ENCODE data around the gene MED13. TPM values are rescaled to one million over a fixed set of nuclear protein-coding genes. Genes with fewer than 3 reads are reported as not detected.
A peak's percentile ranks its signal among the peaks of the same experiment; 100 is the strongest.

Gene MED13
- polyA plus RNA-seq, 3 donors = 2.1 to 32.0 (median 5.0) TPM

DNA sequence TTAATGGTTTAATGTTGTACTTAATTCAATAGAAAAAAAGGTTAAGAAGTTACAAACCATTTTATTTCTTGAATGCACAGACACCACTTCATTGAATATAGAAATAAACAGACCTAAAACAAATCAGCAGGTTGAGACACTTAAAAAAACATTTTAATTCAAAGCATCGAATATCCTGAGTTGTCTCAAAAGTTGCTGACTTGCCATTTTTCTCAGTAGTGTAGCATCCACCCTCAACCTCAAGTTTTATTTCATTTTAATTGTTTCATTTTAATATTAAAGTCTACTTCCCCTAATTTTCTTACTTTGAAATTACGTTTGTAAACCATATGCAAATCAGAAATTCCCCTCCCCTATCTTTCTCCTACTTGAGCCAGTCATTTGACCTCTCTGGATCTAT is 5.8 kb upstream of the MED13 start:
- Mint-ChIP-seq H3K9me3 (no peaks in the 10 kb centered on the region), H3K27ac (no peak overlapping the region), H3K4me1 (peaks cover 3% of the 10 kb centered on the region), H3K36me3 (no peaks in the 10 kb centered on the region), H3K4me3 (no peak overlapping the region), H3K27me3 (ENCODE audit: low read depth in 3 of 3) (peaks cover 0 to 4% (median 2%) of the 10 kb centered on the region in 3 donors)
- Histone ChIP-seq H3K27me3 (ENCODE audit: control insufficient read depth in 2 of 2, insufficient read depth in 2 of 2, low read length in 2 of 2) (no peaks in the 10 kb centered on the region), H2AFZ (ENCODE audit: insufficient read depth, low read depth, low read length, poor library complexity, severe bottlenecking) (no peak overlapping the region), H4K20me1 (ENCODE audit: insufficient read depth, low read length) (no peaks in the 10 kb centered on the region), H3K27ac (ENCODE audit: low read depth in 1 of 2, low read length in 2 of 2) (no peak overlapping the region), H3K9ac (ENCODE audit: insufficient read depth, low read length, poor library complexity, severe bottlenecking) (no peak overlapping the region), H3K4me3 (replicated peaks in 1 of 3; ENCODE audit: low read depth in 2 of 3, low read length in 3 of 3) (no peak overlapping the region), H3K79me2 (ENCODE audit: insufficient read depth, low read length) (no peaks in the 10 kb centered on the region), H3K9me3 (replicated peaks in 1 of 2; ENCODE audit: control insufficient read depth in 1 of 2, insufficient read depth in 1 of 2, low read length in 2 of 2) (no peaks in the 10 kb centered on the region), H3K36me3 (replicated peaks in 1 of 2; ENCODE audit: control insufficient read depth in 1 of 2, insufficient read depth in 2 of 2, low read length in 2 of 2) (no peaks in the 10 kb centered on the region), H3K4me2 (replicated peaks; ENCODE audit: extremely low read depth, low read length, poor library complexity, severe bottlenecking) (no peak overlapping the region), H3K4me1 (ENCODE audit: control insufficient read depth in 1 of 2, insufficient read depth in 2 of 2, low read length in 2 of 2) (peaks cover 0 to 5% of the 10 kb centered on the region in 2 donors)
- 100% methylated on average over 1 of the region's 2 CpGs for WGBS (ENCODE audit: insufficient coverage)
- intact Hi-C loops (cut with micrococcal nuclease) = no loop called here
- TF ChIP-seq, protein P1, sequence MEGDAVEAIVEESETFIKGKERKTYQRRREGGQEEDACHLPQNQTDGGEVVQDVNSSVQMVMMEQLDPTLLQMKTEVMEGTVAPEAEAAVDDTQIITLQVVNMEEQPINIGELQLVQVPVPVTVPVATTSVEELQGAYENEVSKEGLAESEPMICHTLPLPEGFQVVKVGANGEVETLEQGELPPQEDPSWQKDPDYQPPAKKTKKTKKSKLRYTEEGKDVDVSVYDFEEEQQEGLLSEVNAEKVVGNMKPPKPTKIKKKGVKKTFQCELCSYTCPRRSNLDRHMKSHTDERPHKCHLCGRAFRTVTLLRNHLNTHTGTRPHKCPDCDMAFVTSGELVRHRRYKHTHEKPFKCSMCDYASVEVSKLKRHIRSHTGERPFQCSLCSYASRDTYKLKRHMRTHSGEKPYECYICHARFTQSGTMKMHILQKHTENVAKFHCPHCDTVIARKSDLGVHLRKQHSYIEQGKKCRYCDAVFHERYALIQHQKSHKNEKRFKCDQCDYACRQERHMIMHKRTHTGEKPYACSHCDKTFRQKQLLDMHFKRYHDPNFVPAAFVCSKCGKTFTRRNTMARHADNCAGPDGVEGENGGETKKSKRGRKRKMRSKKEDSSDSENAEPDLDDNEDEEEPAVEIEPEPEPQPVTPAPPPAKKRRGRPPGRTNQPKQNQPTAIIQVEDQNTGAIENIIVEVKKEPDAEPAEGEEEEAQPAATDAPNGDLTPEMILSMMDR (IDR thresholded peaks at IDR 0.05) = no peak
- no peak for DNase-seq

DNA sequence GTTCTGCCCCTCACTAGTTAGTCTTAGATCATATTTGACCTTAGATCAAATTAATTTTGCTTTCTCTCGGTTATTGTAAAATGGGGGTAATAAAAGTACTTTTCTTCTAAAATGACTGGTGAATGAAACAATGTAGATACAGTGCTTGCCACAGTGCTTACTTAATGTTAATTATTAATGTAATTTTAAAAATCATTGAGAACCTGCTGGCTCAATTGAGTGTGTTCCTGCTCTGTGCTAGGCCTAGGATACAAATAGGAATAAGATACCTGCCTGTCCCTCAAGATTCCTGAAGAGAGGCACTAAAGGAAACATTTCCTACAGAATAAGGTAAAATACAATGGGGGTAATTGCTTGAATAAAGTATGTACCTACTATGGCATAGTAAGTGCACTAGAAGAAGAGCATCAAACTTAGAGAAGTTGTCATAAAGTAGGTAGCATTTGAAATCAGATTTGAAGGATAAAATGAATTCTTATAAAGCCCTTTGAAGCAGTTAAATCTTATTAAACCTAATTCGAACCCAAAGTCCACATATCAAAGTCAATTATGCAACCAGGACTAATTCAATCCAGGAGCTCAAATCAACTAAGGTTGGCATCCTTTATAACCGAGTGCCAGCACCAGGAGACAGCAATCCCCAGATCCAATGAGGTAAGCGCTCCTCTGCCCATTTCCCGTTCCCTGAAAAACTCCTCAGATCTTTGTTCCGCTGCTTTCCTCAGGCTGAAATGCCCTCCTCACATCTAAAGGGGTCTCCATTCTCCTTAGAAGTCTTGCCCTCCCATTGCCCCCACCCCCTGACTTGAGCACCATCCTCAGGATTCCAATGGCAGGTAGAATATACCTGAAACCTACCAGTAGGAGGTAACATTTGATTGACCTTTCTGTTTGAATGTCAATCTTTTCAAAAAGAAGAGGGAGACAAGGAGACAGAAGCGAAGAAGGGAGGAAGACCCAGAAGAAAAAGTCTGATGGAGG is 2.4 kb upstream of the MED13 start:
- Histone ChIP-seq H3K4me1 (ENCODE audit: control insufficient read depth in 1 of 2, insufficient read depth in 2 of 2, low read length in 2 of 2) (peaks cover 18 to 27% of the 10 kb centered on the region in 2 donors), H3K79me2 (ENCODE audit: insufficient read depth, low read length) (peaks cover 31% of the 10 kb centered on the region), H3K4me3 (replicated peaks in 1 of 3; ENCODE audit: low read depth in 2 of 3, low read length in 3 of 3) (no peak overlapping the region), H3K36me3 (replicated peaks in 1 of 2; ENCODE audit: control insufficient read depth in 1 of 2, insufficient read depth in 2 of 2, low read length in 2 of 2) (no peaks in the 10 kb centered on the region), H3K4me2 (replicated peaks; ENCODE audit: extremely low read depth, low read length, poor library complexity, severe bottlenecking) (no peak overlapping the region), H3K9me3 (replicated peaks in 1 of 2; ENCODE audit: control insufficient read depth in 1 of 2, insufficient read depth in 1 of 2, low read length in 2 of 2) (no peaks in the 10 kb centered on the region), H3K27ac (ENCODE audit: low read depth in 1 of 2, low read length in 2 of 2) (no peak overlapping the region), H2AFZ (ENCODE audit: insufficient read depth, low read depth, low read length, poor library complexity, severe bottlenecking) (no peak overlapping the region), H4K20me1 (ENCODE audit: insufficient read depth, low read length) (peaks cover 24% of the 10 kb centered on the region), H3K27me3 (ENCODE audit: control insufficient read depth in 2 of 2, insufficient read depth in 2 of 2, low read length in 2 of 2) (no peaks in the 10 kb centered on the region), H3K9ac (ENCODE audit: insufficient read depth, low read length, poor library complexity, severe bottlenecking) (no peak overlapping the region)
- H3K9me3 Mint-ChIP-seq = no peaks in the 10 kb centered on the region
- intact Hi-C loops (cut with micrococcal nuclease) = no loop called here
- WGBS (ENCODE audit: insufficient coverage) = 97% methylated on average over 6 of the region's 7 CpGs
- peaks cover 6 to 7% of the 10 kb centered on the region in 2 donors for H3K36me3 Mint-ChIP-seq
- DNase-seq = no peak
- peaks cover 24% of the 10 kb centered on the region for H3K4me1 Mint-ChIP-seq
- H3K27me3 Mint-ChIP-seq (ENCODE audit: low read depth in 3 of 3) = peaks cover 0 to 2% (median 2%) of the 10 kb centered on the region in 3 donors
- H3K27ac Mint-ChIP-seq = peak overlapping the region in 1 of 7 donors; percentile 23
- H3K4me3 Mint-ChIP-seq = no peak overlapping the region
- TF ChIP-seq, protein P1 (IDR thresholded peaks at IDR 0.05) = no peak

Measured in CD14-positive monocyte (primary cell).